Esophagus squamous epithelium (tissue), 4 donors: ENCODE measurements around the gene PPP1R3G.

Source experiments
- POLR2A ChIP-seq, 4 donors: fragments of 450-650 bp; IDR thresholded peaks; one replicate each; pipeline ENCODE4 v1.6.1; 2017; ENCODE audit warnings: antibody characterized with exemption in 4 of 4, mild to moderate bottlenecking in 4 of 4, moderate library complexity in 3 of 4
- TF ChIP-seq, protein P1 (sequence below), 6 experiments: fragments of 450-650 bp in 4 of 6; fragments of 200-600 bp in 2 of 6; sonication (generic) in 2 of 6; IDR thresholded peaks; one replicate each; pipeline ENCODE4 v1.5.1; 2016 to 2019; ENCODE audit warnings: antibody characterized with exemption in 6 of 6, mild to moderate bottlenecking in 4 of 6, moderate library complexity in 4 of 6

DNA sequence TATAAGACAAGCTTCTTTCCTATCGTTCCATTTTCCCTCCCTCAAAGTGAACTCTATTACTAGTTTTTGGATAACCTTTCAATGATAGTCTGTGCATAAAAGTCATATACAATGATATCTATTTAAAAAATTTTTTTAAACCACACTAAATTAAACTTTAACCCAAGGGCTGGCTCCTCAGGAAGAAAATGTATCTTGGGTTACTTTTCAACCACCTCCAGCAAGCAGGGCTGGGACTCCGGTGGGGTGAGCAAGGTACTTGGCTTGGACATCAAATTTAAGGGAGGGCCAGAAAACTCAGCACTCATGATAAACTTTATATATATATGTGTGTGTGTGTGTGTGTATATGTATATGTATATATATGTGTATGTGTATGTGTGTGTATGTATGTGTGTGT lies 13.9 kb upstream of the PPP1R3G start:
- TF ChIP-seq, protein P1, sequence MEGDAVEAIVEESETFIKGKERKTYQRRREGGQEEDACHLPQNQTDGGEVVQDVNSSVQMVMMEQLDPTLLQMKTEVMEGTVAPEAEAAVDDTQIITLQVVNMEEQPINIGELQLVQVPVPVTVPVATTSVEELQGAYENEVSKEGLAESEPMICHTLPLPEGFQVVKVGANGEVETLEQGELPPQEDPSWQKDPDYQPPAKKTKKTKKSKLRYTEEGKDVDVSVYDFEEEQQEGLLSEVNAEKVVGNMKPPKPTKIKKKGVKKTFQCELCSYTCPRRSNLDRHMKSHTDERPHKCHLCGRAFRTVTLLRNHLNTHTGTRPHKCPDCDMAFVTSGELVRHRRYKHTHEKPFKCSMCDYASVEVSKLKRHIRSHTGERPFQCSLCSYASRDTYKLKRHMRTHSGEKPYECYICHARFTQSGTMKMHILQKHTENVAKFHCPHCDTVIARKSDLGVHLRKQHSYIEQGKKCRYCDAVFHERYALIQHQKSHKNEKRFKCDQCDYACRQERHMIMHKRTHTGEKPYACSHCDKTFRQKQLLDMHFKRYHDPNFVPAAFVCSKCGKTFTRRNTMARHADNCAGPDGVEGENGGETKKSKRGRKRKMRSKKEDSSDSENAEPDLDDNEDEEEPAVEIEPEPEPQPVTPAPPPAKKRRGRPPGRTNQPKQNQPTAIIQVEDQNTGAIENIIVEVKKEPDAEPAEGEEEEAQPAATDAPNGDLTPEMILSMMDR (IDR thresholded peaks at IDR 0.05), result no peak
- TF ChIP-seq POLR2A (IDR thresholded peaks at IDR 0.05), result no peak
